GM18505 (cell line): ENCODE measurements around the gene MS4A18.

Experiments used
- ATAC-seq: cut with Tn5 transposase; IDR thresholded peaks from one replicate; pipeline ENCODE4 v1.9.1; 2021; ENCODE audit not compliant: unreplicated experiment
- POLR2A ChIP-seq: IDR thresholded peaks from 4 replicates; pipeline ENCODE4 v1.6.1; 2011; ENCODE audit warnings: borderline replicate concordance; ENCODE audit not compliant: insufficient read depth, insufficient read length; ENCODE audit errors: extremely low read depth

Gene MS4A18

GRCh38 chr11:60780774-60781173 is 56.3 kb downstream of the MS4A18 start:
- ATAC-seq = no peak
- TF ChIP-seq POLR2A = no peak

GRCh38 chr11:60781286-60781980 is 56.9 kb downstream of the MS4A18 start:
- no peak for TF ChIP-seq POLR2A
- ATAC-seq = no peak

GRCh38 chr11:60781981-60782316 is 57.4 kb downstream of the MS4A18 start:
- no peak for TF ChIP-seq POLR2A
- ATAC-seq = no peak

- ATAC-seq = no peak
- no peak for TF ChIP-seq POLR2A
Observed at GRCh38 chr11:60782393-60783140, 58.0 kb downstream of the MS4A18 start.

GRCh38 chr11:60783141-60783484 is 58.6 kb downstream of the MS4A18 start:
- no peak for TF ChIP-seq POLR2A
- ATAC-seq = no peak

- no peak for ATAC-seq
- TF ChIP-seq POLR2A = no peak
Observed at GRCh38 chr11:60783911-60784310, 59.4 kb downstream of the MS4A18 start.

GRCh38 chr11:60785136-60785535 is 60.6 kb downstream of the MS4A18 start, which contains the start of gene MS4A10:
Gene MS4A10 (plus strand): TSS chr11:60785333. CDS start chr11:60790336, 5,003 bp downstream.
- TF ChIP-seq POLR2A = no peak
- ATAC-seq = no peak

GRCh38 chr11:60785806-60786361 is 61.4 kb downstream of the MS4A18 start:
- TF ChIP-seq POLR2A = no peak
- no peak for ATAC-seq

GRCh38 chr11:60786811-60787567 is 62.5 kb downstream of the MS4A18 start:
- no peak for ATAC-seq
- no peak for TF ChIP-seq POLR2A

- TF ChIP-seq POLR2A = no peak
- no peak for ATAC-seq
Observed at GRCh38 chr11:60788401-60789125, 64.0 kb downstream of the MS4A18 start.

- no peak for TF ChIP-seq POLR2A
- no peak for ATAC-seq
Observed at GRCh38 chr11:60790726-60791125, 66.2 kb downstream of the MS4A18 start.

GRCh38 chr11:60791153-60791933 is 66.8 kb downstream of the MS4A18 start:
- TF ChIP-seq POLR2A = no peak
- no peak for ATAC-seq
